Mesenchymal stem cell (in vitro differentiated cells and primary cell): ENCODE data around the gene MEMO1. TPM values are rescaled to one million over a fixed set of nuclear protein-coding genes. Genes with fewer than 3 reads are reported as not detected.
"Not testable (repeated sequence)": the region's sequence is repeated elsewhere in the genome, so short reads cannot be mapped to it uniquely, and the experiment has no call there.

Experiments used
- DNase-seq: peaks from one replicate; pipeline ENCODE4 v3.0.0-alpha.2; 2013
- H2AFZ ChIP-seq: one replicate; pipeline ENCODE4 v1.6.1; 2013; ENCODE audit warnings: low read depth, mild to moderate bottlenecking, control low read depth, inconsistent platforms, low read length, moderate library complexity
- H2AK5ac ChIP-seq: 2 replicates; pipeline ENCODE4 v1.6.1; 2013; ENCODE audit warnings: low read length, moderate library complexity, mild to moderate bottlenecking, inconsistent platforms; ENCODE audit not compliant: severe bottlenecking
- H2BK120ac ChIP-seq: one replicate; pipeline ENCODE4 v1.6.1; 2013; ENCODE audit warnings: low read depth, mild to moderate bottlenecking, inconsistent platforms, low read length, moderate library complexity
- H2BK12ac ChIP-seq, 2 experiments: one replicate each; pipeline ENCODE4 v1.6.1; 2013; ENCODE audit warnings: inconsistent platforms in 2 of 2, low read length in 2 of 2, mild to moderate bottlenecking in 2 of 2, moderate library complexity in 2 of 2, control low read depth in 1 of 2
- H2BK15ac ChIP-seq: one replicate; pipeline ENCODE4 v1.6.1; 2013; ENCODE audit warnings: mild to moderate bottlenecking, low read depth, inconsistent platforms; ENCODE audit not compliant: poor library complexity, severe bottlenecking
- H2BK5ac ChIP-seq: 2 replicates; pipeline ENCODE4 v1.6.1; 2013; ENCODE audit warnings: low read depth, mild to moderate bottlenecking, low read length, control low read depth, inconsistent platforms; ENCODE audit not compliant: poor library complexity, severe bottlenecking
- H3K14ac ChIP-seq, 2 experiments: one replicate each; pipeline ENCODE4 v1.6.1; 2013; ENCODE audit warnings: inconsistent platforms in 2 of 2, low read length in 2 of 2, control low read depth in 1 of 2, mild to moderate bottlenecking in 1 of 2, moderate library complexity in 1 of 2
- H3K18ac ChIP-seq, 2 experiments: one replicate each; pipeline ENCODE4 v1.6.1; 2013; ENCODE audit warnings: inconsistent platforms in 2 of 2, low read length in 2 of 2, control low read depth in 1 of 2, low read depth in 1 of 2, mild to moderate bottlenecking in 1 of 2
- H3K23ac ChIP-seq, 2 experiments: one replicate each; pipeline ENCODE4 v1.6.1; 2013; ENCODE audit warnings: inconsistent platforms in 2 of 2, low read length in 2 of 2, mild to moderate bottlenecking in 2 of 2, moderate library complexity in 2 of 2, control low read depth in 1 of 2
- H3K27ac ChIP-seq: 2 replicates; pipeline ENCODE4 v1.5.1; 2013; ENCODE audit warnings: mild to moderate bottlenecking, moderate library complexity, low read length, control low read depth, inconsistent platforms; ENCODE audit not compliant: poor library complexity, severe bottlenecking
- H3K27me3 ChIP-seq, 2 experiments: 2 replicates each; pipeline versions ENCODE4 v1.6.1 to v1.7.0; 2013; ENCODE audit warnings: low read length in 2 of 2, mild to moderate bottlenecking in 2 of 2, moderate library complexity in 2 of 2, control low read depth in 1 of 2, inconsistent platforms in 1 of 2; ENCODE audit not compliant: control insufficient read depth in 1 of 2, insufficient read depth in 1 of 2
- H3K36me3 ChIP-seq, 2 experiments: 2 replicates each; pipeline versions ENCODE4 v1.6.1 to v1.7.0; 2013; ENCODE audit warnings: low read length in 2 of 2, control low read depth in 1 of 2, inconsistent platforms in 1 of 2, low read depth in 1 of 2, mild to moderate bottlenecking in 1 of 2; ENCODE audit not compliant: insufficient read depth in 2 of 2, control insufficient read depth in 1 of 2
- H3K4ac ChIP-seq, 2 experiments: one replicate each; pipeline ENCODE4 v1.6.1; 2013; ENCODE audit warnings: inconsistent platforms in 2 of 2, low read length in 2 of 2, mild to moderate bottlenecking in 2 of 2, moderate library complexity in 2 of 2, control low read depth in 1 of 2, low read depth in 1 of 2
- H3K4me1 ChIP-seq: 2 replicates; pipeline ENCODE4 v1.6.1; 2013; ENCODE audit warnings: low read depth, low read length, control low read depth; ENCODE audit not compliant: control insufficient read depth, insufficient read depth
- H3K4me2 ChIP-seq: 2 replicates; pipeline ENCODE4 v1.6.1; 2013; ENCODE audit warnings: low read length, mild to moderate bottlenecking, inconsistent platforms; ENCODE audit not compliant: poor library complexity, severe bottlenecking
- H3K4me3 ChIP-seq, 2 experiments: 2 replicates each; pipeline versions ENCODE4 v1.5.1 to v1.7.0; 2013; ENCODE audit warnings: low read length in 2 of 2, mild to moderate bottlenecking in 2 of 2, control low read depth in 1 of 2, low read depth in 1 of 2; ENCODE audit not compliant: insufficient read depth in 1 of 2
- H3K79me1 ChIP-seq: replicated peaks from 2 replicates; pipeline ENCODE4 v1.6.1; 2013; ENCODE audit warnings: mild to moderate bottlenecking, control low read depth, low read length, inconsistent platforms; ENCODE audit not compliant: poor library complexity, severe bottlenecking
- H3K9ac ChIP-seq: 2 replicates; pipeline ENCODE4 v1.7.0; 2013; ENCODE audit warnings: mild to moderate bottlenecking, low read length, moderate library complexity
- H3K9me3 ChIP-seq: 2 replicates; pipeline ENCODE4 v1.7.0; 2013; ENCODE audit warnings: mild to moderate bottlenecking, low read length; ENCODE audit not compliant: control insufficient read depth
- H4K8ac ChIP-seq: one replicate; pipeline ENCODE4 v1.6.1; 2013; ENCODE audit warnings: inconsistent platforms, mild to moderate bottlenecking, low read length, moderate library complexity
- H4K91ac ChIP-seq: one replicate; pipeline ENCODE4 v1.6.1; 2013; ENCODE audit warnings: mild to moderate bottlenecking, low read length, inconsistent platforms
- WGBS: methylation state at CpG from one replicate; pipeline ENCODE4 v1.1.7; 2013; ENCODE audit warnings: mixed read lengths; 5-methylcytosine and 5-hydroxymethylcytosine counted together
- polyA plus RNA-seq, 2 experiments: library from polyadenylated mRNA; stranded (reverse); fragments of 200-250 nt; gene quantifications; one replicate each; pipeline ENCODE4 v1.2.3, GENCODE V29; 2013

Gene MEMO1
- 27.2 TPM for polyA plus RNA-seq (2013, experiment 1 of 2)
- 28.3 TPM for polyA plus RNA-seq (2013, experiment 2 of 2)

GRCh38 chr2:32010670-32011484 lies at the start of gene MEMO1:
Gene MEMO1, minus strand, starts transcription at chr2:32011008. Its CDS starts 761 bp downstream, at chr2:32010247.
- H2BK12ac ChIP-seq: peak within 1 kb of the TSS in 1 of 2 experiments; percentile 4
- peak within 1 kb of the TSS; percentile 93 for H3K27ac ChIP-seq
- H3K9me3 ChIP-seq: no peaks in the 10 kb centered on the region
- peaks cover 4% of the 10 kb centered on the region for H3K79me1 ChIP-seq
- peak within 1 kb of the TSS; percentile 89 to 91 for H3K18ac ChIP-seq
- H4K8ac ChIP-seq: peak within 1 kb of the TSS; percentile 59
- H3K14ac ChIP-seq: no peak within 1 kb of the TSS
- peak within 1 kb of the TSS in 1 of 2 experiments; percentile 37 for H3K23ac ChIP-seq
- peaks cover 6% of the 10 kb centered on the region for H3K4me1 ChIP-seq
- peak; percentile 94 for DNase-seq
- peak within 1 kb of the TSS; percentile 68 for H3K4me2 ChIP-seq
- WGBS: under 1% methylated on average over 39 of the region's 57 CpGs
- peak within 1 kb of the TSS; percentile 81 to 90 for H3K4me3 ChIP-seq
- peak within 1 kb of the TSS; percentile 86 for H4K91ac ChIP-seq
- peak within 1 kb of the TSS; percentile 52 for H2AK5ac ChIP-seq
- no peaks in the 10 kb centered on the region for H3K27me3 ChIP-seq
- H2BK120ac ChIP-seq: peak within 1 kb of the TSS; percentile 50
- peak within 1 kb of the TSS; percentile 85 to 91 for H3K4ac ChIP-seq
- H2AFZ ChIP-seq: no peak within 1 kb of the TSS
- H3K9ac ChIP-seq: peak within 1 kb of the TSS; percentile 91
- peak within 1 kb of the TSS; percentile 66 for H2BK15ac ChIP-seq
- H2BK5ac ChIP-seq: no peak within 1 kb of the TSS
- peaks cover 0 to 12% of the 10 kb centered on the region in 2 experiments for H3K36me3 ChIP-seq

- Histone ChIP-seq H3K79me1 (peaks cover 3% of the 10 kb centered on the region), H3K4me3 (no peak overlapping the region), H2BK120ac (no peak overlapping the region), H3K4me1 (peaks cover 5% of the 10 kb centered on the region), H2AFZ (no peak overlapping the region), H3K23ac (no peak overlapping the region), H3K9me3 (no peaks in the 10 kb centered on the region), H3K27ac (no peak overlapping the region), H2BK15ac (no peak overlapping the region), H2AK5ac (no peak overlapping the region), H3K14ac (no peak overlapping the region), H3K18ac (no peak overlapping the region), H3K4me2 (no peak overlapping the region), H4K91ac (no peak overlapping the region), H4K8ac (no peak overlapping the region), H3K4ac (no peak overlapping the region), H3K27me3 (no peaks in the 10 kb centered on the region), H2BK5ac (no peak overlapping the region), H2BK12ac (no peak overlapping the region), H3K36me3 (no peaks in the 10 kb centered on the region), H3K9ac (no peak overlapping the region)
- no peak for DNase-seq
- no CpG with 5 or more reads among the region's 2 CpGs for WGBS
Measured at GRCh38 chr2:32060266-32060665, 49.5 kb upstream of the MEMO1 start.

- Histone ChIP-seq H2BK5ac (no peak overlapping the region), H2BK12ac (no peak overlapping the region), H2AK5ac (no peak overlapping the region), H3K79me1 (no peaks in the 10 kb centered on the region), H4K91ac (no peak overlapping the region), H3K23ac (no peak overlapping the region), H2BK120ac (no peak overlapping the region), H2BK15ac (no peak overlapping the region), H3K36me3 (no peaks in the 10 kb centered on the region), H3K4me1 (peaks cover 2% of the 10 kb centered on the region), H3K27ac (no peak overlapping the region), H3K4me3 (no peak overlapping the region), H3K9me3 (no peaks in the 10 kb centered on the region), H4K8ac (no peak overlapping the region), H3K4me2 (no peak overlapping the region), H3K9ac (no peak overlapping the region), H3K4ac (no peak overlapping the region), H3K27me3 (no peaks in the 10 kb centered on the region), H3K18ac (no peak overlapping the region), H2AFZ (no peak overlapping the region), H3K14ac (no peak overlapping the region)
- WGBS: 100% methylated on average over 1 of the region's 2 CpGs
- DNase-seq: peak; percentile 61
Measured at GRCh38 chr2:32058130-32058529, 47.3 kb upstream of the MEMO1 start.

- H3K23ac ChIP-seq, H3K4me1 ChIP-seq: not testable (repeated sequence)
Measured at GRCh38 chr2:32054583-32054982, 43.8 kb upstream of the MEMO1 start.

More at GRCh38 chr2:32054583-32054982, 43.8 kb upstream of the MEMO1 start:
- not testable (repeated sequence) for H4K91ac ChIP-seq, H3K27ac ChIP-seq, H2AFZ ChIP-seq, H3K4me2 ChIP-seq, H3K27me3 ChIP-seq, H2BK12ac ChIP-seq, H3K9me3 ChIP-seq, H3K36me3 ChIP-seq, H2BK5ac ChIP-seq, H3K18ac ChIP-seq, H2BK15ac ChIP-seq, H4K8ac ChIP-seq, H3K4me3 ChIP-seq, H2BK120ac ChIP-seq, H3K9ac ChIP-seq, H3K14ac ChIP-seq, H2AK5ac ChIP-seq, H3K4ac ChIP-seq, DNase-seq, H3K79me1 ChIP-seq
- 100% methylated on average over 1 of the region's 3 CpGs for WGBS
